Endothelial cell of umbilical vein (primary cell): Measurements from ENCODE around the gene SPPL3. TPM values are rescaled to one million over a fixed set of nuclear protein-coding genes. Genes with fewer than 3 reads are reported as not detected.

Experiments
- BruUV-seq: library from RNA; stranded (reverse); fragments of 400-500 nt; replicated peaks from 2 replicates; lab custom pipeline; 2021; lab: Mats Ljungman, UMichigan
- CTCF ChIA-PET: fragments of 300-600, 350-600 bp; sonication (Branson Sonifier 250); formaldehyde crosslinking; loops from one replicate; lab custom pipeline; 2021; ENCODE audit warnings: antibody characterized with exemption, inconsistent platforms; lab: Charles Lee
- POLR2A ChIA-PET: fragments of 300-600, 350-600 bp; sonication (Branson Sonifier 250); formaldehyde crosslinking; loops from one replicate; lab custom pipeline; 2021; ENCODE audit warnings: antibody characterized with exemption, inconsistent platforms; lab: Charles Lee
- DNase-seq: peaks from one replicate; pipeline ENCODE4 v3.0.0-alpha.2; 2011; ENCODE audit warnings: low read depth, low spot score
- FAIRE-seq: peaks from 2 replicates; lab custom pipeline; 2011; peaks lifted over from hg19 to GRCh38; lab: Jason Lieb, UNC
- H2AFZ ChIP-seq: 2 replicates; pipeline ENCODE4 v1.6.0; 2012; ENCODE audit warnings: low read depth, low read length, control low read depth, inconsistent platforms
- H3K27ac ChIP-seq: 2 replicates; pipeline ENCODE4 v1.5.1; 2011; ENCODE audit warnings: low read depth, mild to moderate bottlenecking, control low read depth, low read length, moderate library complexity; ENCODE audit not compliant: insufficient read depth
- H3K27me3 ChIP-seq, 2 experiments: 2 replicates each; pipeline versions ENCODE4 v1.6.0 to v1.6.1; 2011; ENCODE audit warnings: low read length in 2 of 2, mixed read lengths in 1 of 2; ENCODE audit not compliant: control insufficient read depth in 2 of 2, insufficient read depth in 2 of 2
- H3K36me3 ChIP-seq, 2 experiments: 2 replicates in 1 of 2; 3 replicates in 1 of 2; pipeline ENCODE4 v1.5.1; 2011; ENCODE audit warnings: low read length in 2 of 2, mild to moderate bottlenecking in 1 of 2, moderate library complexity in 1 of 2; ENCODE audit not compliant: control insufficient read depth in 2 of 2, insufficient read depth in 2 of 2; ENCODE audit errors: extremely low read depth in 1 of 2
- H3K4me1 ChIP-seq: 3 replicates; pipeline ENCODE4 v1.5.1; 2011; ENCODE audit warnings: mild to moderate bottlenecking, low read length; ENCODE audit not compliant: control insufficient read depth, insufficient read depth; ENCODE audit errors: extremely low read depth
- H3K4me2 ChIP-seq: 2 replicates; pipeline ENCODE4 v1.6.1; 2011; ENCODE audit warnings: low read length, control low read depth, mixed read lengths; ENCODE audit not compliant: insufficient read depth
- H3K4me3 ChIP-seq, 3 experiments: fragments of 200-600 bp in 1 of 3; sonication (generic), shearing (Covaris generic) in 1 of 3; replicated peaks in 1 of 3; 2 replicates each; pipeline ENCODE4 v1.5.1; 2011 to 2016; ENCODE audit warnings: control low read depth in 3 of 3, low read length in 3 of 3, mild to moderate bottlenecking in 2 of 3, inconsistent platforms in 1 of 3, low read depth in 1 of 3, moderate library complexity in 1 of 3; ENCODE audit not compliant: insufficient read depth in 1 of 3
- H3K79me2 ChIP-seq: 2 replicates; pipeline ENCODE4 v1.6.0; 2012; ENCODE audit warnings: low read length, inconsistent platforms; ENCODE audit not compliant: control insufficient read depth, insufficient read depth
- H3K9ac ChIP-seq: replicated peaks from 2 replicates; pipeline ENCODE3; 2011; ENCODE audit warnings: low read length, control low read depth; ENCODE audit not compliant: insufficient read depth; ENCODE audit errors: extremely low read depth
- H3K9me1 ChIP-seq: replicated peaks from 3 replicates; pipeline ENCODE4 v1.6.0; 2011; ENCODE audit warnings: mild to moderate bottlenecking, low read length; ENCODE audit not compliant: control insufficient read depth, insufficient read depth; ENCODE audit errors: extremely low read depth
- H3K9me3 ChIP-seq: replicated peaks from 2 replicates; pipeline ENCODE4 v1.5.1; 2012; ENCODE audit warnings: low read length, inconsistent platforms; ENCODE audit not compliant: control insufficient read depth, insufficient read depth
- H4K20me1 ChIP-seq: replicated peaks from 2 replicates; pipeline ENCODE3; 2011; ENCODE audit warnings: mild to moderate bottlenecking, low read length; ENCODE audit not compliant: control insufficient read depth, insufficient read depth; ENCODE audit errors: extremely low read depth
- CTCF ChIP-seq, 2 donors: IDR thresholded peaks; 1 replicate in 1 of 2; 2 replicates in 1 of 2; pipeline ENCODE4 v1.5.1; 2011; ENCODE audit warnings: low read length in 2 of 2, mild to moderate bottlenecking in 2 of 2, moderate library complexity in 2 of 2, control low read depth in 1 of 2, inconsistent platforms in 1 of 2, low read depth in 1 of 2; ENCODE audit not compliant: insufficient read depth in 1 of 2; ENCODE audit errors: extremely low read depth in 1 of 2
- GATA2 ChIP-seq: IDR thresholded peaks from 2 replicates; pipeline ENCODE4 v1.7.0; 2011; ENCODE audit warnings: low read depth, mild to moderate bottlenecking, moderate library complexity, mixed read lengths, low read length; ENCODE audit not compliant: insufficient read length, insufficient read depth
- MAX ChIP-seq: IDR thresholded peaks from 2 replicates; pipeline ENCODE4 v1.6.1; 2011; ENCODE audit not compliant: insufficient read depth, insufficient read length
- MYC ChIP-seq: IDR thresholded peaks from one replicate; pipeline ENCODE4 v1.6.1; 2011; ENCODE audit warnings: mild to moderate bottlenecking, low read depth, low read length
- dilution Hi-C: fragments of 300-500 bp; cut with MboI; formaldehyde crosslinking; loops from one replicate; pipeline ENCODE4 v1.15.0; 2019; ENCODE audit warnings: low sequenced_read_pairs; ENCODE audit not compliant: extremely low pct_ligation_motif_present
- intact Hi-C: fragments of 100-400 bp; cut with micrococcal nuclease; formaldehyde crosslinking; loops from one replicate; pipeline ENCODE4 v1.10.0; 2022
- polyA plus RNA-seq, 4 experiments: library from polyadenylated mRNA; depleted of rRNA in 3 of 4; stranded (reverse) in 3 of 4; unstranded in 1 of 4; fragments of >200 nt; gene quantifications; 2 replicates each; pipeline versions ENCODE4 v1.2.1 to v1.2.3, GENCODE V29; 2011 to 2012; ENCODE audit warnings: missing spikeins in 1 of 4
- total RNA-seq: library from RNA; stranded (reverse); gene quantifications from 2 replicates; pipeline ENCODE4 v1.2.3, GENCODE V29; 2021

Gene SPPL3
- total and polyA plus RNA-seq, 2 donors (not counting 3 experiments of a cell fraction or from before 2014, with no cell fraction given), result 30.6 to 53.0 TPM

GRCh38 chr12:120759591-120760348, 144.4 kb downstream of the SPPL3 start:
- FAIRE-seq, result no peak
- dilution Hi-C loops, result no loop called here

More at GRCh38 chr12:120759591-120760348, 144.4 kb downstream of the SPPL3 start:
- intact Hi-C loops, result no loop called here
- H3K79me2 ChIP-seq, result no peaks in the 10 kb centered on the region
- no peak overlapping the region for H3K4me2 ChIP-seq
- H3K4me1 ChIP-seq, result no peaks in the 10 kb centered on the region
- H3K36me3 ChIP-seq, result peaks cover 4 to 13% of the 10 kb centered on the region in 2 experiments
- ChIA-PET POLR2A (no interaction called here), CTCF (no interaction called here)
- H3K9me1 ChIP-seq, result no peaks in the 10 kb centered on the region
- DNase-seq, result no peak
- H3K27me3 ChIP-seq, result no peaks in the 10 kb centered on the region
- H3K27ac ChIP-seq, result no peak overlapping the region
- H3K9me3 ChIP-seq, result no peaks in the 10 kb centered on the region
- H2AFZ ChIP-seq, result no peak overlapping the region
- H3K9ac ChIP-seq, result no peak overlapping the region
- H3K4me3 ChIP-seq, result no peak overlapping the region
- no TSS peak for BruUV-seq
- TF ChIP-seq MAX (no peak), GATA2 (no peak), MYC (no peak), CTCF (IDR thresholded peaks at IDR 0.05; ENCODE audit: extremely low read depth in 1 of 2, insufficient read depth in 1 of 2, low read depth in 1 of 2, low read length in 2 of 2) (no peak)
- no peaks in the 10 kb centered on the region for H4K20me1 ChIP-seq
